PC-3 (cell line): ENCODE measurements around the gene PRDM4. TPM values are rescaled to one million over a fixed set of nuclear protein-coding genes. Genes with fewer than 3 reads are reported as not detected.

ENCODE experiments used
- ATAC-seq: fragments of 200-7000 bp; cut with Tn5 transposase; 2 replicates; pipeline ENCODE4 v1.9.1; 2020; ENCODE audit warnings: mild to moderate bottlenecking, moderate library complexity
- Bru-seq: library from RNA; stranded (reverse); fragments of 400-500 nt; gene quantifications from one replicate; lab custom pipeline; 2021; lab: Mats Ljungman, UMichigan
- BruChase-seq, 2 experiments: library from RNA; stranded (reverse); fragments of 400-500 nt; gene quantifications; one replicate each; lab custom pipeline; 2021; lab: Mats Ljungman, UMichigan
- BruUV-seq: library from RNA; stranded (reverse); fragments of 400-500 nt; replicated peaks from 2 replicates; lab custom pipeline; 2021; lab: Mats Ljungman, UMichigan
- CTCF ChIA-PET: fragments of 300-600 bp; sonication (Branson Sonifier 250); formaldehyde crosslinking; loops from one replicate; lab custom pipeline; 2022; ENCODE audit warnings: antibody characterized with exemption; lab: Charles Lee
- POLR2A ChIA-PET: fragments of 300-600 bp; sonication (Branson Sonifier 250); formaldehyde crosslinking; loops from one replicate; lab custom pipeline; 2022; ENCODE audit warnings: antibody characterized with exemption; ENCODE audit not compliant: unreplicated experiment; lab: Charles Lee
- DNase-seq: peaks from one replicate; pipeline ENCODE4 v3.0.0-alpha.2; 2015
- H2AFZ ChIP-seq: fragments of 300-600 bp; sonication (generic); 2 replicates; pipeline ENCODE4 v1.6.0; 2016; ENCODE audit warnings: antibody characterized with exemption, low read length
- H3F3A ChIP-seq: fragments of 300-600 bp; sonication (generic); one replicate; pipeline ENCODE4 v1.6.0; 2017; ENCODE audit warnings: antibody characterized with exemption, low read length, control low read depth, mild to moderate bottlenecking; ENCODE audit not compliant: unreplicated experiment
- H3K27ac ChIP-seq: fragments of 300-600 bp; sonication (generic); 2 replicates; pipeline ENCODE4 v1.5.1; 2016; ENCODE audit warnings: mild to moderate bottlenecking, low read length
- H3K27me3 ChIP-seq: fragments of 300-600 bp; sonication (generic); 2 replicates; pipeline ENCODE4 v1.6.1; 2016; ENCODE audit warnings: low read length, mixed read lengths
- H3K36me3 ChIP-seq: fragments of 300-600 bp; sonication (generic); 2 replicates; pipeline ENCODE4 v1.6.1; 2016; ENCODE audit warnings: low read depth, mixed run types, low read length, mixed read lengths
- H3K4me1 ChIP-seq: fragments of 300-600 bp; sonication (generic); 2 replicates; pipeline ENCODE4 v1.5.1; 2016; ENCODE audit warnings: low read length; ENCODE audit not compliant: insufficient read depth
- H3K4me2 ChIP-seq: fragments of 300-600 bp; sonication (generic); 2 replicates; pipeline ENCODE4 v1.6.0; 2016; ENCODE audit warnings: low read length
- H3K4me3 ChIP-seq: fragments of 300-600 bp; sonication (generic); 2 replicates; pipeline ENCODE4 v1.5.1; 2016; ENCODE audit warnings: mild to moderate bottlenecking, low read length, mixed read lengths
- H3K79me2 ChIP-seq: fragments of 300-600 bp; sonication (generic); 2 replicates; pipeline ENCODE4 v1.6.1; 2017; ENCODE audit warnings: low read length, mixed read lengths
- H3K9ac ChIP-seq: fragments of 300-600 bp; sonication (generic); 2 replicates; pipeline ENCODE4 v1.6.0; 2016; ENCODE audit warnings: mild to moderate bottlenecking, low read length
- H3K9me2 ChIP-seq: fragments of 300-600 bp; sonication (generic); replicated peaks from 2 replicates; pipeline ENCODE4 v1.6.1; 2016; ENCODE audit warnings: mixed run types, low read length, mixed read lengths
- H3K9me3 ChIP-seq: fragments of 300-600 bp; sonication (generic); 2 replicates; pipeline ENCODE4 v1.6.1; 2016; ENCODE audit warnings: low read length, mixed read lengths
- H4K20me1 ChIP-seq: fragments of 300-600 bp; sonication (generic); 2 replicates; pipeline ENCODE4 v1.6.1; 2016; ENCODE audit warnings: low read length, mixed read lengths
- EZH2 ChIP-seq: fragments of 300-600 bp; sonication (generic); IDR thresholded peaks from one replicate; pipeline ENCODE4 v1.6.1; 2017; ENCODE audit warnings: antibody characterized with exemption, mild to moderate bottlenecking, low read length; ENCODE audit not compliant: unreplicated experiment
- EZH2phosphoT487 ChIP-seq: fragments of 300-600 bp; sonication (generic); IDR thresholded peaks from 2 replicates; pipeline ENCODE4 v1.6.1; 2018; ENCODE audit warnings: mild to moderate bottlenecking, antibody characterized with exemption, low read length, borderline replicate concordance
- intact Hi-C: fragments of 100-400 bp; cut with micrococcal nuclease; formaldehyde crosslinking; loops from 2 replicates; pipeline ENCODE4 v1.9.0; 2023
- long read RNA-seq: library from polyadenylated mRNA; unstranded; transcript quantifications from one replicate; pipeline ENCODE4 v2.0.0, GENCODE V29; 2021; ENCODE audit not compliant: unreplicated experiment
- total RNA-seq: library from RNA; depleted of rRNA; stranded (reverse); fragments of >200 nt; gene quantifications from 2 replicates; pipeline ENCODE4 v1.2.3, GENCODE V29; 2014; rRNA removed
- TF ChIP-seq, protein P1 (sequence below): fragments of 300-600 bp; sonication (generic); conservative IDR thresholded peaks from 2 replicates; pipeline ENCODE4 v1.5.1; 2017; ENCODE audit warnings: antibody characterized with exemption, low read depth, mild to moderate bottlenecking, low read length

PRDM4 gene, protein sequence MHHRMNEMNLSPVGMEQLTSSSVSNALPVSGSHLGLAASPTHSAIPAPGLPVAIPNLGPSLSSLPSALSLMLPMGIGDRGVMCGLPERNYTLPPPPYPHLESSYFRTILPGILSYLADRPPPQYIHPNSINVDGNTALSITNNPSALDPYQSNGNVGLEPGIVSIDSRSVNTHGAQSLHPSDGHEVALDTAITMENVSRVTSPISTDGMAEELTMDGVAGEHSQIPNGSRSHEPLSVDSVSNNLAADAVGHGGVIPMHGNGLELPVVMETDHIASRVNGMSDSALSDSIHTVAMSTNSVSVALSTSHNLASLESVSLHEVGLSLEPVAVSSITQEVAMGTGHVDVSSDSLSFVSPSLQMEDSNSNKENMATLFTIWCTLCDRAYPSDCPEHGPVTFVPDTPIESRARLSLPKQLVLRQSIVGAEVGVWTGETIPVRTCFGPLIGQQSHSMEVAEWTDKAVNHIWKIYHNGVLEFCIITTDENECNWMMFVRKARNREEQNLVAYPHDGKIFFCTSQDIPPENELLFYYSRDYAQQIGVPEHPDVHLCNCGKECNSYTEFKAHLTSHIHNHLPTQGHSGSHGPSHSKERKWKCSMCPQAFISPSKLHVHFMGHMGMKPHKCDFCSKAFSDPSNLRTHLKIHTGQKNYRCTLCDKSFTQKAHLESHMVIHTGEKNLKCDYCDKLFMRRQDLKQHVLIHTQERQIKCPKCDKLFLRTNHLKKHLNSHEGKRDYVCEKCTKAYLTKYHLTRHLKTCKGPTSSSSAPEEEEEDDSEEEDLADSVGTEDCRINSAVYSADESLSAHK
- 22.6 and 33.2 TPM in 2 replicates for total RNA-seq
- Bru-seq, nascent RNA: percentile 90 among the genes with signal in this experiment
- BruChase-seq, experiment 1, labeled RNA remaining after a 6-hour chase: percentile 88 among the genes with signal in this experiment
- percentile 88 among the genes with signal in this experiment for BruChase-seq, experiment 2, labeled RNA remaining after a 2-hour chase
- long read RNA-seq, full-length matches to known transcripts: 35 of 77 reads
- long read RNA-seq, partial matches to known transcripts: 19 of 77 reads
- long read RNA-seq, other reads (novel, unspliced or antisense): 23 of 77 reads

DNA sequence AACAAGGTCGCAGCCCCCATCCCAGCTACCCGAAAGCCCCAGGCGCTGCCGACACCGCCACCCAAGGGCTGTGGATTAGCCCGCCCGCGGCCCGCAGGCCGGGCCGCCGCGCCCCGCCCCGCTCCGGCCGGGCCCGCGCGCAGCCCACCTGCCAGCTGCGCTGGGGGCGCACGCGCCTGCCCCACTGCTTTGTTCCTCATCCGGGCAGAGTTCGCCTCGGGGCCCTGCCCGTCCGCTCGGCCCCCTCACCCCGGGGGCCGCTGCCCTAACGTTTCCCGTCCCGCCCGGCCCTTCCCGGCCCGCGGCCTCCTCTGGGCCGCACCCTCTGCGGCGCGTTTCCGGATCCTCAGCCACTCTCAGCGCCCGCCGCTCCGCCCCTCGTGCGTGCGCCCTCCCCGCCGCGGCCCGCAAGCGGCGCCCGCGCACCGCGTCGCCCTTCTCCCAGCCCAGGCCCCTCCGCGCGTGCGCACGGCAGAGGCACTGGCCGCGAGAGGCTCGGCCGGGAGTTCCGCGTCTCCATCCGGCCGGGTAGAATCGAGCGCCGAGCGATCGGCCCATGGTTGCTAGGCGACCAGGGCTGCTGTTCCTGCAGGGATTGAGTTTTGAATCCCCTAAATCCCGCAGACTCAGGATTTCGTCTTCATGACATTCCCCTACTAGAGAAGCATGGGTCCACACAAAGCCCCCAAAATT lies at the start of gene PRDM4:
Gene PRDM4 (minus strand): TSS at position 329 of the 693 bp plus-strand sequence. CDS start 622 bp downstream, outside the sequence.
- peaks cover 17% of the 10 kb centered on the region for H3K4me1 ChIP-seq
- no peaks in the 10 kb centered on the region for H3K27me3 ChIP-seq
- H3F3A ChIP-seq: no peaks in the 10 kb centered on the region
- H3K4me3 ChIP-seq: peak within 1 kb of the TSS; percentile 80
- H2AFZ ChIP-seq: peak within 1 kb of the TSS; percentile 89
- no TSS peak for BruUV-seq
- ATAC-seq (peak; percentile 93), DNase-seq (peak; percentile 98)
- H3K27ac ChIP-seq: peak within 1 kb of the TSS; percentile 57; the same call in 1 of the 2 replicates
- H4K20me1 ChIP-seq: peaks cover 6% of the 10 kb centered on the region; the same call in 1 of the 2 replicates
- H3K79me2 ChIP-seq: peaks cover 43% of the 10 kb centered on the region
- ChIA-PET CTCF (no interaction called here), POLR2A (no interaction called here)
- H3K36me3 ChIP-seq: peaks cover 24% of the 10 kb centered on the region
- H3K9me2 ChIP-seq: no peaks in the 10 kb centered on the region
- H3K4me2 ChIP-seq: peak within 1 kb of the TSS; percentile 86
- intact Hi-C loops: loop anchor here (2.0 kb wide), 2 partner anchors 16 to 124 kb away; no protein-coding TSS in a partner anchor
- TF ChIP-seq EZH2phosphoT487 (no peak), EZH2 (no peak)
- TF ChIP-seq, protein P1, sequence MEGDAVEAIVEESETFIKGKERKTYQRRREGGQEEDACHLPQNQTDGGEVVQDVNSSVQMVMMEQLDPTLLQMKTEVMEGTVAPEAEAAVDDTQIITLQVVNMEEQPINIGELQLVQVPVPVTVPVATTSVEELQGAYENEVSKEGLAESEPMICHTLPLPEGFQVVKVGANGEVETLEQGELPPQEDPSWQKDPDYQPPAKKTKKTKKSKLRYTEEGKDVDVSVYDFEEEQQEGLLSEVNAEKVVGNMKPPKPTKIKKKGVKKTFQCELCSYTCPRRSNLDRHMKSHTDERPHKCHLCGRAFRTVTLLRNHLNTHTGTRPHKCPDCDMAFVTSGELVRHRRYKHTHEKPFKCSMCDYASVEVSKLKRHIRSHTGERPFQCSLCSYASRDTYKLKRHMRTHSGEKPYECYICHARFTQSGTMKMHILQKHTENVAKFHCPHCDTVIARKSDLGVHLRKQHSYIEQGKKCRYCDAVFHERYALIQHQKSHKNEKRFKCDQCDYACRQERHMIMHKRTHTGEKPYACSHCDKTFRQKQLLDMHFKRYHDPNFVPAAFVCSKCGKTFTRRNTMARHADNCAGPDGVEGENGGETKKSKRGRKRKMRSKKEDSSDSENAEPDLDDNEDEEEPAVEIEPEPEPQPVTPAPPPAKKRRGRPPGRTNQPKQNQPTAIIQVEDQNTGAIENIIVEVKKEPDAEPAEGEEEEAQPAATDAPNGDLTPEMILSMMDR: peak; percentile 36; the same call in 1 of the 2 replicates
- peak within 1 kb of the TSS; percentile 81 for H3K9ac ChIP-seq
- H3K9me3 ChIP-seq: no peaks in the 10 kb centered on the region

DNA sequence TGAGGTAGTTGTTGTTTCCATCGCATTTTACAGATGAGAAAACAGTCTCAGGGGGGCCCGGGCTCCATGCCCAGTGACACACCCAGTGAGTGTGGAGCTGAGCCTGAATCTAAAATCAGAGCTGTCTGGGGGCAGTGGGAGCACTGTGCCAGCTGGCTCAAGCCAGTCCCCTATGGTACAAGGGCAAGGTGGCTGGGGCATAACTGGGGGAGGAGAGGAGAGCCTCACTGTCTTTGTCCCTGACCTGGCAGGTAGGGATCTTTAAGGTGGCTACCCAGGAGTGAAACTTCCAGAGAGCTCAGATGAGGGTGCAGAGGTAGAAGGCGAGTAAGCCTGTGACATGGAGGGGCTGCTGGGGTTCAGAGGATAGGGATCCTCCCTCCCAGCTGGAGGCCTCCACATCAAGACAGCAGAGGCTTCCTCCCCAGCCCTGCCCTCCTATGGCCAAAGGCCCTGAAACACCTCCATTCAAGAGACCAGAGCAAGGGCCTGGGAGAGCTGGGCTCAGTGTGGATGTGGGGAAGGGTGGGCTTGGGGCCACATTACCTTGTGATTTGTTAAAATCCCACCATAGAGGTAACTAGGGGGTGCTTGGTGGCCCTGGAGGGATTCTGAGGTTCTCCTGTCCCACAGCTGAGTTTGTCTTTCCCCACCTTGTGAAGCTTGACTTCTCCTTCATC lies 46.7 kb upstream of the PRDM4 start:
- DNase-seq (no peak), ATAC-seq (no peak)
- Histone ChIP-seq H3K27me3 (peaks cover 26% of the 10 kb centered on the region), H3K9me2 (no peaks in the 10 kb centered on the region), H3K4me3 (no peak overlapping the region), H3K9ac (no peak overlapping the region), H3K36me3 (no peaks in the 10 kb centered on the region), H3K27ac (no peak overlapping the region), H3K9me3 (no peaks in the 10 kb centered on the region), H3K4me1 (no peaks in the 10 kb centered on the region), H2AFZ (no peak overlapping the region), H3K4me2 (no peak overlapping the region), H3K79me2 (no peaks in the 10 kb centered on the region), H4K20me1 (no peaks in the 10 kb centered on the region), H3F3A (no peaks in the 10 kb centered on the region)
- ChIA-PET CTCF (interaction anchor here (0.7 kb wide), 1 partner anchor 119 kb away, joined by 3 read pairs; no protein-coding TSS in a partner anchor), POLR2A (no interaction called here)
- no TSS peak for BruUV-seq
- intact Hi-C loops: no loop called here
- TF ChIP-seq EZH2phosphoT487 (no peak), EZH2 (no peak)
- TF ChIP-seq, protein P1: no peak
